ENCODE data around the gene CDK1.

Gene CDK1

DNA sequence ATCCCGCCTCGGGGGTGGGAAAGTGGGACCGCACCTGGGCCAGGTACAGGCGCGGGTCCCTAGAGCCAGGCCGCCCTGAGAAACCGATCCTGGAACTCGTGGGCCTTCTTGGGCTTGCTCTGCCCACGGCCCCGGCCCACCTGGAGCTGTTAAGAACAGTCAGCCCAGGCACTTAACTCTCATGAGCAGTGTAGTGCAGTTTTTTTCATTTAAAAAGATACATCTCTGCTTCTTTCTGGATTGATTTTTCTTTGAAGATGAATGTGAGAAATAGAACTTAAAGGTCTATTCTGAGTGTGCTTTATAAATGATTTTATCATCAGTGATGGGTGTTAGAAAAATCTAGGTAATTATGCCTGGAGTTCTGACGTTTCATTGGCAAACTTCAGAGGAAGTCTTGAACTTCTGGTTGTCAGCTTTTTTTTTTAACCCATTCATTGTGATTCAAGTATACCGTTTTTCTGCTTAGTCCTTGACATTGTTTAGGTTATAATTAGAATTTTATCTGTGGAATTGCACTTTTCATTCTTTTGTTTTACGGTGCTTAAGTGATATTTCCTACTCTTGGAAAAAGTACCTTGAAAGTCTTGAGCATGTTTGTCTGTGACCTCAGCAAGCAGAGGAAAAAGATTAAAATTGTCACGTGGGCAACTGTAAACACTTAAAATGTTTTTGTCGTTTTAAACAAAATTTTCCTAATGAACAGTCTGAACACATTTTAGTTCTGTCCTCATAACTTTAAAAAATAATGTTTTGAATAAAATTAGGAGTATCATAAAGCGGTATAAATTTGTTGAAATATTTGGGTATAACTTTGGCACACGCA, 906 bp downstream of the CDK1 start:
- peak; percentile 10 for DNase-seq

DNA sequence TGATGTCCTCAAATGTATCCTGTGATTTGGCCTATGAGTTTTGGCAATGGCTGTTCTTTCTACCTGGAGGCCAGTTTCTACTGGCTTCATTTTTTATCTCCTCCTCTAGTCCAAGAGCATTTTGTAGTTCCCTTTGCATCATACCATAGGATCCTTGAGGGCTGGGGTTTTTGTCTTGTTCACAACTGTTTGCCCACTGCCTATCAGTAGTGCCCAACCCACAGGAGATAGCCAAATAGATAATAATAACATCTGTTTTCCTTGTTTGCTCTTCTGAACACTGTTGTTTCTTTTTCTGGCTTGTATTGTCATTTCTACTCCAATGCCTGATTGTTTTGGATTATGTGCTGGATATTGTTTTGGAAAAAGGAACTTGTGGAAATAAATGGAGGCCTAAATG, 3.4 kb downstream of the CDK1 start:
- DNase-seq, result no peak

DNA sequence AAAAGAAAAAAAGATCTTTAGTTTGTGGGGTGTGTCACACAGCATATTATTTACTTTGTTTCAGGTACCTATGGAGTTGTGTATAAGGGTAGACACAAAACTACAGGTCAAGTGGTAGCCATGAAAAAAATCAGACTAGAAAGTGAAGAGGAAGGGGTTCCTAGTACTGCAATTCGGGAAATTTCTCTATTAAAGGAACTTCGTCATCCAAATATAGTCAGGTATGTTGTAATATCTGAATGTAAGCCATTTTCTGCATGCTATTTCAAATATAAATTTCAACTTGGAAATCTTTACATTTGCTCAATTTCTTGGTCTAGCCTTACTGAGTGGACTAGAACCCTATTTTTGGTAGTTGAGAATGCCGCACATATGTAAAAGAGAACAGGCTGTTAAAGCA, 6.4 kb downstream of the CDK1 start:
- DNase-seq, result no peak

DNA sequence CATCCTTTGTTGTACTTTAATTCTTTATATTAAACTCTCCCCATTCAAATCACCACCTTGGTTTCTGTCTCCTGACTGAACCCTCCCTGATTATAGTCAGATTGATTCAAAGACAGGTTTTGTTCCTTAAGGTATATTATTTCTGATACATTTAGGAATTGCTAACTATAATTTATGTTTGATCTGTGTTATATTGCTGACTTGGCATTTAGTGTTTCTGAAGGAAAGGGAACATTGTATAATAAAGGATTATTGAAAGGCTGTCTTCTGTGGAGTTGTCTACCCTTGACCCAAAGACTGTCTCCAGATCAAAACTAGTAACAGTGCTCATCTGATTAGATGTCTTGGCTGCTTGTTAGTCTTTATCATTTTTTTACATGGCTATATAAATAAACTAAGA, 10.3 kb downstream of the CDK1 start:
- no peak for DNase-seq

GRCh38 chr10:60789340-60789739, 11.1 kb downstream of the CDK1 start:
- no peak for DNase-seq

- DNase-seq, result no peak
Observed at GRCh38 chr10:60794953-60795352, 16.7 kb downstream of the CDK1 start.

- no peak for DNase-seq
Observed at GRCh38 chr10:60795465-60796202, 17.4 kb downstream of the CDK1 start.

GRCh38 chr10:60796481-60796880, 18.2 kb downstream of the CDK1 start:
- no peak for DNase-seq

GRCh38 chr10:60797200-60797599, 18.9 kb downstream of the CDK1 start:
- no peak for DNase-seq

DNA sequence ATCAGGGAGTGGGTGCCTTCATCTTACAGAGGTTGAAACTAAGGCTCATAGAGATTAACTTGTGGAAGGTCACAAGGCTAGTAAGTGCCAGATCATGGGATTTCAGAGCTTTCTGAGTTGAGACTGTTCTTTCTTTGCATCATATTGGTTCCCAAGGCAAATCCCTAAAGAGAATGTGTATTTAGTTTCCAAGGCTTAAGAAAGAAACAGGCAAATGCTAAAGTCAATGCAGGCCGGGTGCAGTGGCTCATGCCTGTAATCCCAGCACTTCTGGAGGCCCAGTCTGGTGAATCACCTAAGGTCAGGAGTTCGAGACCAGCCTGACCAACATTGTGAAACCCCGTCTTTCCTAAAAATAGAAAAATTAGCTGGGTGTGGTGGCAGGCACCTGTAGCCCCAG, 19.8 kb downstream of the CDK1 start:
- no peak for DNase-seq

GRCh38 chr10:60798870-60799269, 20.6 kb downstream of the CDK1 start:
- DNase-seq, result no peak

DNA sequence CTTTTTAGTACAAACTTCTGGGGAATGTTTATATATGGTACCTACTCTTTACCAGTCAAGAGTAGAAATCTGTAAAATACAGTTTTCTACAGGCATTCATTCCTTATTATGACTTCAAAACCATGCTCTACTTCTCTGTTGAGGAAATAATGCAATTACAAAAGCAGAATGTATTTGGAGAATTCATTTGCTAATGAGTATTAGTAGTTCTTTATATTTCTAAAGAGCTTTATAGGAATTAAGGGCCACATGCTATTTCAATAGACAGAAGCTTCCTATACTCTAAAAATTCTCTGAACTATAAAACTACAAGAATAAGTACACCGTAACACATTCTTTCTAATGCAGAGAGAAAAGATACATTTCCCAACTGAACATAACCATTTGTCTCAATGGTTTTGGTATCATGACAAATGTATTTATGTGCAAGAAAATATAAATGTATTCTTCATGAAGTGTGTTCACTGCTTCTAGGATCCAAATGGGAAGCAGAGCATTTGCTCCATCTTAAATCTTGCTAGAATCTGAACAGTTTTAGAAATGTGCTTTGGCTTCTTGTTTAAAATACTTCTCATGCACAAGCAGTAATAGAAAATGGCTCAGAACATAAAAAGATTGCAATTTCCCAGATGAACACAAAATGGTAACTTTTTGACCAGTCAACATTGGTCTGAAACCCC, 21.8 kb downstream of the CDK1 start:
- no peak for DNase-seq

- no peak for DNase-seq
Observed at GRCh38 chr10:60800918-60801317, 22.6 kb downstream of the CDK1 start.

DNA sequence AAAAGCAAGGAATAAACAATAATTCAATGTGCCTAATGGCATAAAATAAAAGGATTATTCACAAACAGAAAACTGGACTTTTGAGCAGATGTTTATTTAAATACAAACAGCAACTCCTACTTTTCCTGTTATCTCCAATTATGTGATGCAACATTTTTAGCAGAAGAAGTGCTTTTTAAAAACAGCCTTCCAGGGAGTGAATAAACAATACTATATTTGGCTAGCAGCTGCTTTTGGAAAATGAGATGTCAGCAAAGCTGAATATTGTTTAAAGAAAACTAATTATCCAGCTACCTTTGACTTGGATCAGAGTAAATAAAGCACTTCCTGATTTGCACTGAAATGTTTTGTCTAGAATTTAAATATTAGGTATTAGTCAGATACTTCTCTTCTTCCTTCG, 23.2 kb downstream of the CDK1 start:
- peak; percentile 79 for DNase-seq

DNA sequence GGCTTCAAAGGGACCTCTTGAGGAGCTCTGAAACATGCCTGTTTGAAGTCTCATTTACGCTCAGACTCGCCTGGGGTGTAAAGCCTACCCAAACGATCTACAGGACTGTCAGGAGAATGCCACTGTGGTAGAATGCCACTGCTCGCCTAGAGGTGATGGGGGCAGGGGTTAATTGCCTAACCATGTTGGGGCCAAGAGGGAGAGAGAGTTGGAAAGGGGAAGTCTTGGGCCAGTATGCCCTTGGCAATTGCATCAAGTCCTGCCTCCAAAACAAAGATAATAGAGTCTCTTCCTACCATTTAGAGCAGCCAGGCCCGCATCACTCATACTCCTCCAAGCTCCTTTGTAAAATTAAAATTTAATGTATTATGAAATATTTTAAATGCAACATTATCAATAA, 25.2 kb downstream of the CDK1 start:
- DNase-seq, result no peak

GRCh38 chr10:60803865-60804264, 25.6 kb downstream of the CDK1 start:
- DNase-seq, result no peak

GRCh38 chr10:60806921-60807320, 28.6 kb downstream of the CDK1 start:
- DNase-seq, result no peak

DNA sequence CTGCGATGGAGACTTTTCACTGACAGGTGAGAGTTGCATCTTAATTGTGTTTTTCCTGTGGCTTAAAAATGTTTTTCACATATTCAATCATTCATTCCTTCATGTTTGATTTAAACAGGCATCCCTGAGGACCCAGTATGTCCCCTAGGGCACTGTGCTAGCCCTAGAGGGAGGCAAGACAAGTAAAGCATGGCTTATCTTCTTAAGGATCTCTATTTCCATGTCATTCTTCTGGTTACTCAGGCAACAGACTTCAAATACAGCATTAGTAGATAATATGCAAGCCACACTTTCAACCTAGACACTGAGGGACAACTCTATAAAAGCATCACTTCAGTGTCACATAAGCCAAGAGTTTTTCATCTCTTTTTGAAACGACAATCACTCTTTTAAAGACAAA, 29.2 kb downstream of the CDK1 start:
- no peak for DNase-seq

DNA sequence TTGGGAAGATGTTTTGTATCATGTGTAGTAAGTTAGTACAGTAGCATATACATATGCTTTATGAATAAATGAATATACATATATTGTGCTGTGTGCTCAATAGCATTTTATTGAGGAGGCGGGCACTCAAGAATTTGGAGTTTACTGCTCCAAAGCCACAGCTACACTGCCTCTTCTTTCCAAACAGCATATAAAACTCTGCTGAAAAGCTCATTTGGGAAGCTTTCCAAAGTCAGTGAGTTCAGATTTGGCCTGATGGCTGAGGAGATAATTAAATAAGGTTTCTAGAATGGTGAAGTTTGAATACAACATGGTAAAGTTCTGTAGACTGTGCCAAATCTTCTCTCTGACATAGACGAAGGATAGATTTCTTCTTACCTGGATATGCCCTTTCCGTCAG, 29.8 kb downstream of the CDK1 start:
- DNase-seq, result no peak

- DNase-seq, result no peak
Observed at GRCh38 chr10:60809157-60809556, 30.9 kb downstream of the CDK1 start.

- DNase-seq, result no peak
Observed at GRCh38 chr10:60810437-60811182, 32.3 kb downstream of the CDK1 start.

GRCh38 chr10:60816628-60817397, 38.5 kb downstream of the CDK1 start:
- peak; percentile 62 for DNase-seq

Data from NCI-H1105 treated with DMSO at 0.1 percent for 48 hours (cell line).